SU-DHL-6 (cell line): ENCODE data around the gene MIF.

Experiments
- CTCF ChIP-seq: fragments of 200-600 bp; sonication (generic); IDR thresholded peaks from one replicate; pipeline ENCODE4 v1.5.1; 2017; ENCODE audit warnings: antibody characterized with exemption, mild to moderate bottlenecking, low read length, moderate library complexity; ENCODE audit not compliant: insufficient read depth, poor library complexity, severe bottlenecking
- EZH2phosphoT487 ChIP-seq: fragments of 200-600 bp; sonication (generic), shearing (Covaris generic); conservative IDR thresholded peaks from 2 replicates; pipeline ENCODE4 v1.6.1; 2018; ENCODE audit warnings: mild to moderate bottlenecking, antibody characterized with exemption, low read length, moderate library complexity, mixed read lengths

- no peak for TF ChIP-seq CTCF
- no peak for TF ChIP-seq EZH2phosphoT487
These were observed 1.5 kb downstream of the MIF start for GRCh38 chr22:23895599-23896144.
